Esophagus muscularis mucosa (tissue), 4 donors: ENCODE measurements around the gene PHF5A. TPM values are rescaled to one million over a fixed set of nuclear protein-coding genes. Genes with fewer than 3 reads are reported as not detected.

ENCODE experiments used
- DNase-seq: peaks from one replicate; pipeline ENCODE4 v3.0.0-alpha.2; 2017; ENCODE audit errors: extremely low spot score
- H3K27ac ChIP-seq, 4 donors: fragments of 200-600 bp; sonication (generic); replicated peaks in 1 of 4; 1 replicate in 3 of 4; 2 replicates in 1 of 4; pipeline ENCODE4 v1.5.1; 2016 to 2019; ENCODE audit warnings: mild to moderate bottlenecking in 1 of 4
- H3K27me3 ChIP-seq, 4 donors: fragments of 200-600 bp; sonication (generic); one replicate each; pipeline versions ENCODE4 v1.5.1 to v1.6.0; 2016 to 2019
- H3K36me3 ChIP-seq, 4 donors: fragments of 200-600 bp; sonication (generic); one replicate each; pipeline ENCODE4 v1.5.1; 2016 to 2019
- H3K4me1 ChIP-seq, 4 donors: fragments of 200-600 bp; sonication (generic); one replicate each; pipeline ENCODE4 v1.5.1; 2016 to 2019
- H3K4me3 ChIP-seq, 4 donors: fragments of 200-600 bp; sonication (generic); 1 replicate in 2 of 4; 2 replicates in 2 of 4; pipeline ENCODE4 v1.5.1; 2016 to 2019; ENCODE audit warnings: mild to moderate bottlenecking in 4 of 4, moderate library complexity in 1 of 4
- H3K9me3 ChIP-seq, 4 donors: fragments of 200-600 bp; sonication (generic); 1 replicate in 3 of 4; 2 replicates in 1 of 4; pipeline ENCODE4 v1.5.1; 2016 to 2019
- EP300 ChIP-seq: sonication (generic); formaldehyde crosslinking; IDR thresholded peaks from one replicate; pipeline ENCODE4 v1.6.1; 2017; ENCODE audit warnings: antibody characterized with exemption
- POLR2A ChIP-seq: fragments of 450-650 bp; IDR thresholded peaks from one replicate; pipeline ENCODE4 v1.6.1; 2017; ENCODE audit warnings: antibody characterized with exemption, moderate library complexity, mild to moderate bottlenecking, low read depth
- POLR2AphosphoS5 ChIP-seq, 2 donors: sonication (generic); formaldehyde crosslinking; IDR thresholded peaks; one replicate each; pipeline ENCODE4 v1.6.1; 2017; ENCODE audit warnings: antibody characterized with exemption in 2 of 2
- WGBS: methylation state at CpG from one replicate; pipeline ENCODE4 v1.1.5; 2018; 5-methylcytosine and 5-hydroxymethylcytosine counted together
- intact Hi-C: fragments of 100-400 bp; cut with DNase I; formaldehyde crosslinking; loops from one replicate; pipeline ENCODE4 v1.15.1; 2023
- total RNA-seq, 4 donors: library from RNA; depleted of rRNA; stranded (reverse); fragments of >200 nt; gene quantifications; one replicate each; pipeline versions ENCODE4 v1.1.0 to v1.2.1, GENCODE V29; 2016
- TF ChIP-seq, protein P1 (sequence below), 3 experiments: fragments of 200-600 bp in 2 of 3; fragments of 450-650 bp in 1 of 3; sonication (generic) in 2 of 3; IDR thresholded peaks; one replicate each; pipeline ENCODE4 v1.5.1; 2017 to 2019; ENCODE audit warnings: antibody characterized with exemption in 3 of 3, mild to moderate bottlenecking in 2 of 3, moderate library complexity in 1 of 3

The PHF5A gene
- total RNA-seq, 4 donors from 2014 or later: 36.5 to 46.1 (median 42.2) TPM

DNA sequence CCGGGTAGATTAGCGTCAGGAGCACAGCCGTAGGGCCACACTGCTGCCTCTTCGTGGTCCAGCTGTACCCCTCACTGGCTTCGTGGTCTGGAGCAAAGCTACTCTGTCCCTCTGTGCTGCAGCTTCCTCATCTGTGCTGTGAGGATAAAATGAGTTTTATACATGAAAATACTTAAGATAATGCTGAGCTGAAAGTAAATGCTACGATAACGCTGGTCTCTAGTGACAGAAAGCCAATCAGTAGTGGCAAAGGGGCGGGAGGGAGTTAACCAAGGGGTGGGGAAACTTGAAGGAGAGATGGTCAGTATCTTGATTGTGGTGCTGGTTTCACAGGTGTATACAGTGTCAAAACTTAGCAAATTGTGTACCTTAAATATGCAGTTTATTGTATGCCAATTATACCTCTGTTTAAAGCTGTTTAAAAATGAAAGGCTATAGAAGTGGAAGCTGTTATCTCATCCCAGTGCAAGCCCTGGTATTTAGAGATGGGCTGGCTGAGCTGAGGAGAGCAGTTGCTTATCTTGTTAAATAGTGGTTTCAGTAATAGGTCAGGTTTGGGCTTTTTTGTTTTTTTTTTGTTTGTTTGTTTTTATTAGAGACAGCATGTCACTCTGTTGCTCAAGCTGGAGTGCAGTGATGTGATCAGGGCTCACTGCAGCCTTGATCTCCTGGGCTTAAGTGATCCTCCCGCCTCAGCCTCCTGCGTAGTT, 37.2 kb upstream of the PHF5A start:
- no peak for TF ChIP-seq EP300
- no peak for TF ChIP-seq POLR2AphosphoS5 (IDR thresholded peaks at IDR 0.05)
- TF ChIP-seq POLR2A: no peak
- TF ChIP-seq, protein P1, sequence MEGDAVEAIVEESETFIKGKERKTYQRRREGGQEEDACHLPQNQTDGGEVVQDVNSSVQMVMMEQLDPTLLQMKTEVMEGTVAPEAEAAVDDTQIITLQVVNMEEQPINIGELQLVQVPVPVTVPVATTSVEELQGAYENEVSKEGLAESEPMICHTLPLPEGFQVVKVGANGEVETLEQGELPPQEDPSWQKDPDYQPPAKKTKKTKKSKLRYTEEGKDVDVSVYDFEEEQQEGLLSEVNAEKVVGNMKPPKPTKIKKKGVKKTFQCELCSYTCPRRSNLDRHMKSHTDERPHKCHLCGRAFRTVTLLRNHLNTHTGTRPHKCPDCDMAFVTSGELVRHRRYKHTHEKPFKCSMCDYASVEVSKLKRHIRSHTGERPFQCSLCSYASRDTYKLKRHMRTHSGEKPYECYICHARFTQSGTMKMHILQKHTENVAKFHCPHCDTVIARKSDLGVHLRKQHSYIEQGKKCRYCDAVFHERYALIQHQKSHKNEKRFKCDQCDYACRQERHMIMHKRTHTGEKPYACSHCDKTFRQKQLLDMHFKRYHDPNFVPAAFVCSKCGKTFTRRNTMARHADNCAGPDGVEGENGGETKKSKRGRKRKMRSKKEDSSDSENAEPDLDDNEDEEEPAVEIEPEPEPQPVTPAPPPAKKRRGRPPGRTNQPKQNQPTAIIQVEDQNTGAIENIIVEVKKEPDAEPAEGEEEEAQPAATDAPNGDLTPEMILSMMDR (IDR thresholded peaks at IDR 0.05): no peak
- Histone ChIP-seq H3K27ac (peak overlapping the region in 3 of 4 donors; percentile 25 to 56 (median 39)), H3K36me3 (peaks cover 20 to 96% (median 77%) of the 10 kb centered on the region in 4 donors), H3K9me3 (no peaks in the 10 kb centered on the region), H3K4me1 (peaks cover 46 to 62% (median 51%) of the 10 kb centered on the region in 4 donors), H3K4me3 (no peak overlapping the region), H3K27me3 (no peaks in the 10 kb centered on the region)
- intact Hi-C loops: no loop called here
- no peak for DNase-seq
- 92% methylated on average over 10 of the region's 10 CpGs for WGBS

DNA sequence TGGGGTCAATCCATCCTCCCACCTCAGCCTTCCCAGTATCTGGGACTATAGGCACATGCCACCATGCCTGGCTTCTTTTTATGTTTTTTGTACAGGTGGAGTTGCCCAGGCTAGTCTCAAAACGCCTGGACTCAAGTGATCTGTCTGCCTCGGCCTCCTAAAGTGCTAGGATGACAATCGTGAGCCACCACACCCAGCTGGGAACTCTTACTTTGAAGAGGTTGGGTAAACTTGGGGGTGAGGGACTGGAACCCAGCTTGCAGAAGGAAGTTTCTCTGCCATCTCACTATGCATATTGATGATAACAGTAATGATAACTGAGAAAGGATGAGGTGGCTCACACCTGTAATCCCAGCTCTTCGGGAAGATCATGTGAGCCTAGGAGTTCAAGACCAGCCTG, 36.3 kb upstream of the PHF5A start:
- no peaks in the 10 kb centered on the region for H3K9me3 ChIP-seq
- intact Hi-C loops: no loop called here
- peaks cover 45 to 55% (median 51%) of the 10 kb centered on the region in 4 donors for H3K4me1 ChIP-seq
- peak overlapping the region in 3 of 4 donors; percentile 17 to 57 (median 56) for H3K27ac ChIP-seq
- H3K36me3 ChIP-seq: peaks cover 23 to 96% (median 77%) of the 10 kb centered on the region in 4 donors
- H3K4me3 ChIP-seq: no peak overlapping the region
- H3K27me3 ChIP-seq: no peaks in the 10 kb centered on the region
- no peak for DNase-seq
- TF ChIP-seq POLR2AphosphoS5 (IDR thresholded peaks at IDR 0.05): no peak
- TF ChIP-seq, protein P1 (IDR thresholded peaks at IDR 0.05): no peak
- TF ChIP-seq EP300: no peak
- TF ChIP-seq POLR2A: no peak
- 90% methylated on average over 4 of the region's 4 CpGs for WGBS

DNA sequence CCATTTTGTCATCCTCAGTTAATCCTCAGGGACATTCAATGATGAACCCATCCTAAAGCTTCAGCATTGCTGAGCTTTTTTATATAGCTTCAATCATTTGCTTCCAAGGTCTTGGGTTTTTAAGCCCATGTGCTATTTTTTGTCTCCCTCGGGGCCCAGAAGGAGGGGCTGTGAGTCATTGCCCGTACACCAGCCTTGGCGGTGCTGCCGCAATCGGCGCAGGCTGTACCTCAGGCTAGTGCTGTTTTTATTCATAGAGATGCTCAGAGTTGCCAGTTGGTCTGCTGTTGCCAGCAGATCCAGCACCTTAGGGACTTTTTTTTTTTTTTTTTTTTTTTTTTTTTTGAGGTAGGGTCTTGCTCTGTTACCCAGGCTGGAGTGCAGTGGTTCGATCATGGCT, 35.9 kb upstream of the PHF5A start:
- intact Hi-C loops: no loop called here

DNA sequence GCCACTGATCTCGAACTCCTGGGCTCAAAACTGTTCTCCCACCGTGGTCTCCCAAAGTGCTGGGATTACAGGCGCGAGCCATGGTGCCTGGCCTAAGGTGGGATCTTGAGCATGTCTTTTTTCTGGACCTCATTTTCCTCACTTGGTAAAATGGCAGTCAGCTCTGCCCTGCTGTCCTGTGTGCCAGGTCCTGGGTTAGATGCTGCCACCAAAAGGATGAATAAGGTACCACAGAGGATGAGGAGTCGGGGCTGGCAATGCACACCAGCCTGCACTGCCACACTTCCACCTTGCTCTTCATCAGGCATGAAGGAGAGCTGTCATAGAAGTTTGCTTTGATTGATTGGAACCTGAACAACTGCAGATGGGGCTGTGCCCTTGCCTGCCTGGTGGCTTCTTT, 32.7 kb upstream of the PHF5A start:
- intact Hi-C loops: no loop called here
- H3K36me3 ChIP-seq: peaks cover 16 to 72% (median 59%) of the 10 kb centered on the region in 4 donors
- no peaks in the 10 kb centered on the region for H3K27me3 ChIP-seq
- DNase-seq: no peak
- H3K4me3 ChIP-seq: no peak overlapping the region
- TF ChIP-seq, protein P1 (IDR thresholded peaks at IDR 0.05): peak in 1 of 3 experiments; percentile 42
- TF ChIP-seq POLR2A: no peak
- H3K27ac ChIP-seq: peak overlapping the region in 3 of 4 donors; percentile 28 to 41 (median 41)
- peaks cover 42 to 58% (median 43%) of the 10 kb centered on the region in 4 donors for H3K4me1 ChIP-seq
- WGBS: 88% methylated on average over 5 of the region's 5 CpGs
- H3K9me3 ChIP-seq: no peaks in the 10 kb centered on the region

More for the DNA sequence above, 35.9 kb upstream of the PHF5A start:
- TF ChIP-seq POLR2A (no peak), POLR2AphosphoS5 (IDR thresholded peaks at IDR 0.05) (peak; percentile 33 to 47)
- peak overlapping the region; percentile 32 to 57 (median 56) for H3K27ac ChIP-seq
- no peaks in the 10 kb centered on the region for H3K27me3 ChIP-seq
- H3K36me3 ChIP-seq: peaks cover 26 to 96% (median 78%) of the 10 kb centered on the region in 4 donors
- H3K4me3 ChIP-seq: no peak overlapping the region
- peaks cover 48 to 57% (median 53%) of the 10 kb centered on the region in 4 donors for H3K4me1 ChIP-seq
- WGBS: 67% methylated on average over 7 of the region's 7 CpGs
- H3K9me3 ChIP-seq: no peaks in the 10 kb centered on the region
- no peak for DNase-seq

DNA sequence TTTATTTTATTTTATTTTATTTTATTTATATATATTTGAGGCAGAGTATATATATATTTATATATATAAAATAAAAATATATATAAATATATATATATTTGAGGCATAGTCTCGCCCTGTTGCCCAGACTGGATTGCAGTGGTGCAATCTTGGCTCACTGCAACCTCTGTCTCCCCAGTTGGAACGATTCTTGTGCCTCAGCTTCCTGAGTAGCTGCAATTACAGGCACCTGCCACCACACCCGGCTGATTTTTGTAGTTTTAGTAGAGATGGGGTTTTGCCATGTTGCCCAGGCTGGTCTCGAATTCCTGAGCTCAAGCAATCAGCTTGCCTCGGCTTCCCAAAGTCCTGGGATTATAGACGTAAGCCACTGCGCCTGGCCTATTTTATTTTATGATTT, 31.8 kb upstream of the PHF5A start:
- intact Hi-C loops: no loop called here

More for the DNA sequence above, 31.8 kb upstream of the PHF5A start:
- DNase-seq: no peak
- WGBS: 86% methylated on average over 7 of the region's 7 CpGs
- Histone ChIP-seq H3K27me3 (no peaks in the 10 kb centered on the region), H3K4me3 (no peak overlapping the region), H3K36me3 (peaks cover 16 to 68% (median 53%) of the 10 kb centered on the region in 4 donors), H3K9me3 (no peaks in the 10 kb centered on the region), H3K4me1 (peaks cover 38 to 57% (median 40%) of the 10 kb centered on the region in 4 donors), H3K27ac (peak overlapping the region in 3 of 4 donors; percentile 41 to 54 (median 41))
- TF ChIP-seq EP300 (no peak), POLR2AphosphoS5 (IDR thresholded peaks at IDR 0.05) (no peak)
- TF ChIP-seq, protein P1 (IDR thresholded peaks at IDR 0.05): no peak
